ENCODE measurements around the gene LMO7. TPM values are rescaled to one million over a fixed set of nuclear protein-coding genes. Genes with fewer than 3 reads are reported as not detected.

LMO7 gene
- total RNA-seq, 1 donor from 2014 or later, result 60.8 TPM

- H3K4me1 Mint-ChIP-seq, result peaks cover 20% of the 10 kb centered on the region
- TF ChIP-seq CTCF (IDR thresholded peaks at IDR 0.05; ENCODE audit: unreplicated experiment), result no peak
- H3K27ac Mint-ChIP-seq, result no peak overlapping the region
- peaks cover 40% of the 10 kb centered on the region for H3K36me3 Mint-ChIP-seq
- DNase-seq (ENCODE audit: low spot score in 2 of 2, unreplicated experiment in 2 of 2), result no peak
- H3K4me3 Mint-ChIP-seq, result no peak overlapping the region
- H3K9me3 Mint-ChIP-seq, result peaks cover 7% of the 10 kb centered on the region
- no peaks in the 10 kb centered on the region for H3K27me3 Mint-ChIP-seq (ENCODE audit: low read depth)
These were observed 211.5 kb downstream of the LMO7 start for GRCh38 chr13:75847588-75847987.

GRCh38 chr13:75850916-75851315 is 214.8 kb downstream of the LMO7 start:
- Mint-ChIP-seq H3K27me3 (ENCODE audit: low read depth) (no peaks in the 10 kb centered on the region), H3K9me3 (no peaks in the 10 kb centered on the region), H3K36me3 (peaks cover 44% of the 10 kb centered on the region), H3K4me1 (peaks cover 11% of the 10 kb centered on the region), H3K27ac (no peak overlapping the region), H3K4me3 (no peak overlapping the region)
- DNase-seq (ENCODE audit: low spot score in 2 of 2, unreplicated experiment in 2 of 2), result no peak
- no peak for TF ChIP-seq CTCF (IDR thresholded peaks at IDR 0.05; ENCODE audit: unreplicated experiment)

- no peak overlapping the region for H3K4me3 Mint-ChIP-seq
- no peaks in the 10 kb centered on the region for H3K27me3 Mint-ChIP-seq (ENCODE audit: low read depth)
- no peak for DNase-seq (ENCODE audit: low spot score in 2 of 2, unreplicated experiment in 2 of 2)
- no peaks in the 10 kb centered on the region for H3K4me1 Mint-ChIP-seq
- TF ChIP-seq CTCF (IDR thresholded peaks at IDR 0.05; ENCODE audit: unreplicated experiment), result no peak
- H3K9me3 Mint-ChIP-seq, result no peaks in the 10 kb centered on the region
- H3K36me3 Mint-ChIP-seq, result peaks cover 31% of the 10 kb centered on the region
- H3K27ac Mint-ChIP-seq, result no peak overlapping the region
These were observed 219.1 kb downstream of the LMO7 start for GRCh38 chr13:75855216-75855615.

GRCh38 chr13:75855847-75856246 is 219.7 kb downstream of the LMO7 start:
- no peaks in the 10 kb centered on the region for H3K4me1 Mint-ChIP-seq
- no peak for TF ChIP-seq CTCF (IDR thresholded peaks at IDR 0.05; ENCODE audit: unreplicated experiment)
- H3K4me3 Mint-ChIP-seq, result no peak overlapping the region
- H3K9me3 Mint-ChIP-seq, result no peaks in the 10 kb centered on the region
- H3K27ac Mint-ChIP-seq, result no peak overlapping the region
- H3K27me3 Mint-ChIP-seq (ENCODE audit: low read depth), result no peaks in the 10 kb centered on the region
- peaks cover 26% of the 10 kb centered on the region for H3K36me3 Mint-ChIP-seq
- no peak for DNase-seq (ENCODE audit: low spot score in 2 of 2, unreplicated experiment in 2 of 2)

GRCh38 chr13:75857291-75857690 is 221.2 kb downstream of the LMO7 start:
- Mint-ChIP-seq H3K4me1 (no peaks in the 10 kb centered on the region), H3K36me3 (peaks cover 22% of the 10 kb centered on the region), H3K4me3 (no peak overlapping the region), H3K27ac (no peak overlapping the region), H3K27me3 (ENCODE audit: low read depth) (no peaks in the 10 kb centered on the region), H3K9me3 (peaks cover under 1% of the 10 kb centered on the region)
- no peak for TF ChIP-seq CTCF (IDR thresholded peaks at IDR 0.05; ENCODE audit: unreplicated experiment)
- DNase-seq (ENCODE audit: low spot score in 2 of 2, unreplicated experiment in 2 of 2), result no peak

- no peak for TF ChIP-seq CTCF (IDR thresholded peaks at IDR 0.05; ENCODE audit: unreplicated experiment)
- peaks cover 7% of the 10 kb centered on the region for H3K36me3 Mint-ChIP-seq
- H3K4me1 Mint-ChIP-seq, result peaks cover 7% of the 10 kb centered on the region
- no peak for DNase-seq (ENCODE audit: low spot score in 2 of 2, unreplicated experiment in 2 of 2)
- H3K9me3 Mint-ChIP-seq, result peaks cover 3% of the 10 kb centered on the region
- no peak overlapping the region for H3K4me3 Mint-ChIP-seq
- no peaks in the 10 kb centered on the region for H3K27me3 Mint-ChIP-seq (ENCODE audit: low read depth)
- no peak overlapping the region for H3K27ac Mint-ChIP-seq
These were observed 224.8 kb downstream of the LMO7 start for GRCh38 chr13:75860935-75861334.

Measured in mesothelial cell of epicardium (in vitro differentiated cells).